CD14-positive monocyte (primary cell): ENCODE results near the gene CENPB. TPM values are rescaled to one million over a fixed set of nuclear protein-coding genes. Genes with fewer than 3 reads are reported as not detected.

Source experiments
- DNase-seq, 3 donors: peaks; one replicate each; pipeline ENCODE4 v3.0.0-alpha.2; 2011 to 2022
- H2AFZ ChIP-seq: 2 replicates; pipeline ENCODE4 v1.6.0; 2012; ENCODE audit warnings: mild to moderate bottlenecking, low read depth, low read length, inconsistent platforms; ENCODE audit not compliant: insufficient read depth, poor library complexity, severe bottlenecking
- H3K27ac ChIP-seq, 2 donors: 1 replicate in 1 of 2; 2 replicates in 1 of 2; pipeline ENCODE4 v1.5.1; 2012 to 2013; ENCODE audit warnings: low read length in 2 of 2, control low read depth in 1 of 2, inconsistent platforms in 1 of 2, low read depth in 1 of 2, mild to moderate bottlenecking in 1 of 2
- H3K27me3 ChIP-seq, 2 donors: one replicate each; pipeline versions ENCODE4 v1.6.0 to v1.6.1; 2011 to 2013; ENCODE audit warnings: low read length in 2 of 2; ENCODE audit not compliant: control insufficient read depth in 2 of 2, insufficient read depth in 2 of 2
- H3K36me3 ChIP-seq, 2 donors: replicated peaks in 1 of 2; 1 replicate in 1 of 2; 2 replicates in 1 of 2; pipeline versions ENCODE4 v1.5.1 to v1.6.1; 2012 to 2013; ENCODE audit warnings: low read length in 2 of 2, control low read depth in 1 of 2, inconsistent platforms in 1 of 2, mild to moderate bottlenecking in 1 of 2; ENCODE audit not compliant: insufficient read depth in 2 of 2, control insufficient read depth in 1 of 2
- H3K4me1 ChIP-seq, 2 donors: 1 replicate in 1 of 2; 2 replicates in 1 of 2; pipeline versions ENCODE4 v1.5.1 to v1.6.1; 2012 to 2013; ENCODE audit warnings: low read length in 2 of 2, control low read depth in 1 of 2, inconsistent platforms in 1 of 2, mild to moderate bottlenecking in 1 of 2, moderate library complexity in 1 of 2; ENCODE audit not compliant: insufficient read depth in 2 of 2, control insufficient read depth in 1 of 2
- H3K4me2 ChIP-seq: replicated peaks from 2 replicates; pipeline ENCODE3; 2012; ENCODE audit warnings: low read length, moderate library complexity, mild to moderate bottlenecking; ENCODE audit not compliant: poor library complexity, severe bottlenecking; ENCODE audit errors: extremely low read depth
- H3K4me3 ChIP-seq, 3 experiments: fragments of 200-600 bp in 1 of 3; sonication (generic) in 1 of 3; replicated peaks in 1 of 3; 1 replicate in 2 of 3; 2 replicates in 1 of 3; pipeline ENCODE4 v1.5.1; 2011 to 2013; ENCODE audit warnings: low read length in 3 of 3, mild to moderate bottlenecking in 3 of 3, control low read depth in 2 of 3, low read depth in 2 of 3, inconsistent platforms in 1 of 3, moderate library complexity in 1 of 3
- H3K79me2 ChIP-seq: 2 replicates; pipeline ENCODE4 v1.6.0; 2012; ENCODE audit warnings: mild to moderate bottlenecking, control low read depth, inconsistent platforms, low read length, moderate library complexity; ENCODE audit not compliant: insufficient read depth
- H3K9ac ChIP-seq: 2 replicates; pipeline ENCODE4 v1.6.0; 2017; ENCODE audit warnings: low read length, mild to moderate bottlenecking; ENCODE audit not compliant: insufficient read depth, poor library complexity, severe bottlenecking
- H3K9me3 ChIP-seq, 2 donors: replicated peaks in 1 of 2; 1 replicate in 1 of 2; 2 replicates in 1 of 2; pipeline versions ENCODE4 v1.5.1 to v1.6.1; 2012 to 2013; ENCODE audit warnings: low read length in 2 of 2, control low read depth in 1 of 2; ENCODE audit not compliant: control insufficient read depth in 1 of 2, insufficient read depth in 1 of 2
- H4K20me1 ChIP-seq: 2 replicates; pipeline ENCODE4 v1.6.0; 2012; ENCODE audit warnings: mild to moderate bottlenecking, low read length, control low read depth, moderate library complexity; ENCODE audit not compliant: insufficient read depth
- H3K27ac Mint-ChIP-seq, 7 donors: one replicate each; pipeline ENCODE4 v1.8.0; 2020; ENCODE audit warnings: mild to moderate bottlenecking in 7 of 7, mixed read lengths in 7 of 7, moderate library complexity in 6 of 7, inconsistent platforms in 2 of 7
- H3K27me3 Mint-ChIP-seq, 3 donors: one replicate each; pipeline ENCODE4 v1.8.0; 2021 to 2022; ENCODE audit warnings: low read depth in 3 of 3, mild to moderate bottlenecking in 3 of 3, mixed read lengths in 3 of 3, moderate library complexity in 3 of 3, inconsistent platforms in 1 of 3
- H3K36me3 Mint-ChIP-seq, 2 donors: one replicate each; pipeline ENCODE4 v1.8.0; 2020; ENCODE audit warnings: mixed read lengths in 2 of 2, inconsistent platforms in 1 of 2, mild to moderate bottlenecking in 1 of 2
- H3K4me1 Mint-ChIP-seq: one replicate; pipeline ENCODE4 v1.8.0; 2020; ENCODE audit warnings: mild to moderate bottlenecking, mixed read lengths
- H3K4me3 Mint-ChIP-seq, 2 donors: one replicate each; pipeline ENCODE4 v1.8.0; 2020; ENCODE audit warnings: mild to moderate bottlenecking in 2 of 2, mixed read lengths in 2 of 2, moderate library complexity in 1 of 2
- H3K9me3 Mint-ChIP-seq, 7 donors: one replicate each; pipeline ENCODE4 v1.8.0; 2020 to 2022; ENCODE audit warnings: mixed read lengths in 7 of 7, mild to moderate bottlenecking in 6 of 7, moderate library complexity in 6 of 7, inconsistent platforms in 2 of 7
- CTCF ChIP-seq: fragments of 200-600 bp; IDR thresholded peaks from one replicate; pipeline ENCODE4 v1.8.0; 2022; ENCODE audit warnings: antibody characterized with exemption, mild to moderate bottlenecking
- WGBS: methylation state at CpG from one replicate; pipeline ENCODE4 v1.1.5; 2013; ENCODE audit warnings: missing lambda C conversion rate; ENCODE audit not compliant: insufficient coverage; 5-methylcytosine and 5-hydroxymethylcytosine counted together
- intact Hi-C, 2 donors: fragments of 100-400 bp; cut with micrococcal nuclease; formaldehyde crosslinking; loops; one replicate each; pipeline versions ENCODE4 v1.15.0 to v1.15.1; 2023
- polyA plus RNA-seq, 3 donors: library from polyadenylated mRNA; depleted of rRNA in 1 of 3; unstranded in 2 of 3; stranded (reverse) in 1 of 3; fragments of 300-500 nt in 2 of 3; fragments of >200 nt in 1 of 3; fragmentation: Illumina TruSeq in 2 of 3; gene quantifications; 1 replicate in 2 of 3; 2 replicates in 1 of 3; pipeline ENCODE4 v1.2.3, GENCODE V29; 2012 to 2021

Gene CENPB
- polyA plus RNA-seq, 3 donors, result 1.1 to 18.9 (median 1.4) TPM

- Histone ChIP-seq H2AFZ (no peak overlapping the region), H3K4me3 (no peak overlapping the region), H3K27ac (no peak overlapping the region), H3K79me2 (no peaks in the 10 kb centered on the region), H3K36me3 (no peaks in the 10 kb centered on the region), H3K9me3 (peaks cover 0 to 4% of the 10 kb centered on the region in 2 donors), H3K27me3 (peaks cover 0 to 31% of the 10 kb centered on the region in 2 donors), H3K4me2 (no peak overlapping the region), H4K20me1 (no peaks in the 10 kb centered on the region), H3K4me1 (no peaks in the 10 kb centered on the region), H3K9ac (no peak overlapping the region)
- Mint-ChIP-seq H3K9me3 (peaks cover 0 to 5% (median 0%) of the 10 kb centered on the region in 7 donors), H3K36me3 (no peaks in the 10 kb centered on the region), H3K27ac (peak overlapping the region in 1 of 7 donors; percentile 25), H3K27me3 (peaks cover 35 to 42% (median 41%) of the 10 kb centered on the region in 3 donors), H3K4me3 (no peak overlapping the region), H3K4me1 (peaks cover 10% of the 10 kb centered on the region)
- TF ChIP-seq CTCF, result no peak
- 92% methylated on average over 8 of the region's 12 CpGs for WGBS
- intact Hi-C loops, result no loop called here
- DNase-seq, result no peak
Observed at GRCh38 chr20:3734111-3734843, 52.3 kb downstream of the CENPB start.

Other genes starting within 250 kb of the CENPB start
- gene GFRA4, start 123.3 kb downstream of the CENPB start, polyA plus RNA-seq, result not detected
- gene ADAM33, start 104.7 kb downstream of the CENPB start, polyA plus RNA-seq, result not detected
- 10 to 100 TPM in 1 of 3 donors, 1 to 10 TPM in 2; 1.6 to 23.5 (median 2.5) TPM for gene SIGLEC1, start 74.1 kb downstream of the CENPB start, polyA plus RNA-seq
- gene HSPA12B, start 54.1 kb downstream of the CENPB start, polyA plus RNA-seq, result not detected
- gene ADISSP, start 19.0 kb downstream of the CENPB start, polyA plus RNA-seq, result 10 to 100 TPM; 59.6 to 78.5 (median 68.5) TPM
- under 1 TPM in 1 of 3 donors, not detected in 2; 0.09 TPM for gene SPEF1, start 5.3 kb downstream of the CENPB start, polyA plus RNA-seq
- gene CDC25B, start 9.6 kb upstream of the CENPB start, polyA plus RNA-seq, result 10 to 100 TPM in 1 of 3 donors, 1 to 10 TPM in 2; 3.6 to 35.6 (median 4.0) TPM
- 10 to 100 TPM in 1 of 3 donors, 1 to 10 TPM in 2; 6.6 to 10.8 (median 8.6) TPM for gene AP5S1, start 33.8 kb upstream of the CENPB start, polyA plus RNA-seq
- gene MAVS, start 60.1 kb upstream of the CENPB start, polyA plus RNA-seq, result 10 to 100 TPM in 1 of 3 donors, 1 to 10 TPM in 2; 1.8 to 16.6 (median 3.2) TPM
- gene PANK2, start 102.6 kb upstream of the CENPB start, polyA plus RNA-seq, result 10 to 100 TPM; 36.8 to 65.7 (median 48.0) TPM
- 10 to 100 TPM; 18.6 to 36.2 (median 24.3) TPM for gene RNF24, start 228.8 kb upstream of the CENPB start, polyA plus RNA-seq